HEK293 (cell line): ENCODE measurements around the gene DISP3.

Experiments used
- CTCF ChIA-PET: fragments of 350-600 bp; formaldehyde crosslinking; extraction: SDS; loops from one replicate; lab custom pipeline; 2021; ENCODE audit warnings: antibody characterized with exemption; lab: Yijun Ruan, JAX
- POLR2A ChIA-PET: fragments of 300-600 bp; formaldehyde crosslinking; extraction: SDS; loops from one replicate; lab custom pipeline; 2020; ENCODE audit warnings: antibody characterized with exemption, inconsistent platforms; lab: Yijun Ruan, JAX
- H3K27ac ChIP-seq: fragments of 200-500 bp; sonication (Bioruptor generic); 2 replicates; pipeline ENCODE4 v1.5.1; 2014; ENCODE audit warnings: low read depth, low read length, control low read depth, inconsistent platforms; ENCODE audit errors: extremely low read depth
- H3K36me3 ChIP-seq, 2 experiments: fragments of 200-500 bp in 1 of 2; sonication (Bioruptor generic) in 1 of 2; 1 replicate in 1 of 2; 2 replicates in 1 of 2; pipeline ENCODE4 v1.5.1; 2014 to 2017; ENCODE audit warnings: inconsistent platforms in 2 of 2, low read length in 2 of 2; ENCODE audit not compliant: control insufficient read depth in 2 of 2, insufficient read depth in 1 of 2
- H3K4me1 ChIP-seq: fragments of 200-500 bp; sonication (Bioruptor generic); 2 replicates; pipeline ENCODE4 v1.5.1; 2014; ENCODE audit warnings: mild to moderate bottlenecking, low read length, inconsistent platforms; ENCODE audit not compliant: control insufficient read depth, insufficient read depth
- H3K4me3 ChIP-seq: 2 replicates; pipeline ENCODE4 v1.5.1; 2011; ENCODE audit warnings: low read depth, mild to moderate bottlenecking, control low read depth, low read length, moderate library complexity
- H3K9me3 ChIP-seq: fragments of 200-500 bp; sonication (Bioruptor generic); 2 replicates; pipeline ENCODE4 v1.5.1; 2014; ENCODE audit warnings: low read depth, low read length, inconsistent platforms; ENCODE audit not compliant: control insufficient read depth, insufficient read depth
- BCL11A ChIP-seq: fragments of 450-650 bp; formaldehyde crosslinking; IDR thresholded peaks from 2 replicates; pipeline ENCODE4 v1.5.1; 2016; ENCODE audit warnings: low read depth, missing biosample characterization, missing genetic modification characterization
- GLI2 ChIP-seq: fragments of 450-650 bp; formaldehyde crosslinking; IDR thresholded peaks from 2 replicates; pipeline ENCODE4; 2017; ENCODE audit warnings: missing biosample characterization, missing genetic modification characterization, low read depth, borderline replicate concordance
- GLI4 ChIP-seq: fragments of 450-650 bp; formaldehyde crosslinking; IDR thresholded peaks from 2 replicates; pipeline ENCODE4 v1.5.1; 2016; ENCODE audit warnings: missing biosample characterization, missing genetic modification characterization
- INSM2 ChIP-seq: fragments of 450-650 bp; formaldehyde crosslinking; IDR thresholded peaks from 2 replicates; pipeline ENCODE4 v1.5.1; 2016; ENCODE audit warnings: missing biosample characterization, missing genetic modification characterization
- PRDM1 ChIP-seq: fragments of 450-650 bp; formaldehyde crosslinking; IDR thresholded peaks from 2 replicates; pipeline ENCODE4; 2016; ENCODE audit warnings: missing biosample characterization, missing genetic modification characterization
- REPIN1 ChIP-seq: fragments of 450-650 bp; formaldehyde crosslinking; IDR thresholded peaks from 2 replicates; pipeline ENCODE4 v1.5.1; 2017; ENCODE audit warnings: missing biosample characterization, missing genetic modification characterization, low read depth
- SALL2 ChIP-seq: fragments of 450-650 bp; formaldehyde crosslinking; IDR thresholded peaks from 2 replicates; pipeline ENCODE4 v1.5.0; 2017; ENCODE audit warnings: missing biosample characterization, mild to moderate bottlenecking, missing genetic modification characterization, borderline replicate concordance
- SETDB1 ChIP-seq: IDR thresholded peaks from one replicate; pipeline ENCODE4 v1.6.1; 2017; ENCODE audit warnings: mild to moderate bottlenecking, low read length, moderate library complexity, mixed read lengths; ENCODE audit not compliant: insufficient read length
- ZNF114 ChIP-seq: fragments of 450-650 bp; formaldehyde crosslinking; IDR thresholded peaks from 2 replicates; pipeline ENCODE4 v1.5.0; 2017; ENCODE audit warnings: missing biosample characterization, missing genetic modification characterization
- ZNF23 ChIP-seq: fragments of 450-650 bp; formaldehyde crosslinking; IDR thresholded peaks from 2 replicates; pipeline ENCODE4 v1.5.1; 2016; ENCODE audit warnings: missing biosample characterization, missing genetic modification characterization, borderline replicate concordance
- ZNF449 ChIP-seq: fragments of 450-650 bp; formaldehyde crosslinking; IDR thresholded peaks from 2 replicates; pipeline ENCODE4 v1.5.1; 2017; ENCODE audit warnings: missing biosample characterization, mild to moderate bottlenecking, missing genetic modification characterization, moderate library complexity
- ZNF530 ChIP-seq: fragments of 450-650 bp; formaldehyde crosslinking; IDR thresholded peaks from 2 replicates; pipeline ENCODE4 v1.5.1; 2016; ENCODE audit warnings: low read depth, missing biosample characterization, missing genetic modification characterization
- ZNF585B ChIP-seq: fragments of 450-650 bp; formaldehyde crosslinking; IDR thresholded peaks from 2 replicates; pipeline ENCODE4 v1.5.1; 2016; ENCODE audit warnings: missing biosample characterization, missing genetic modification characterization
- ZNF837 ChIP-seq: fragments of 450-650 bp; formaldehyde crosslinking; IDR thresholded peaks from 2 replicates; pipeline ENCODE4 v1.5.1; 2016; ENCODE audit warnings: missing biosample characterization, missing genetic modification characterization
- TF ChIP-seq, protein P1 (sequence below): fragments of 450-650 bp; formaldehyde crosslinking; IDR thresholded peaks from 2 replicates; pipeline ENCODE4 v1.5.1; 2016; ENCODE audit warnings: missing biosample characterization, missing genetic modification characterization
- TF ChIP-seq, protein P2 (sequence below): fragments of 450-650 bp; formaldehyde crosslinking; IDR thresholded peaks from 2 replicates; pipeline ENCODE4 v1.5.1; 2016; ENCODE audit warnings: missing biosample characterization, missing genetic modification characterization

DISP3 gene

DNA sequence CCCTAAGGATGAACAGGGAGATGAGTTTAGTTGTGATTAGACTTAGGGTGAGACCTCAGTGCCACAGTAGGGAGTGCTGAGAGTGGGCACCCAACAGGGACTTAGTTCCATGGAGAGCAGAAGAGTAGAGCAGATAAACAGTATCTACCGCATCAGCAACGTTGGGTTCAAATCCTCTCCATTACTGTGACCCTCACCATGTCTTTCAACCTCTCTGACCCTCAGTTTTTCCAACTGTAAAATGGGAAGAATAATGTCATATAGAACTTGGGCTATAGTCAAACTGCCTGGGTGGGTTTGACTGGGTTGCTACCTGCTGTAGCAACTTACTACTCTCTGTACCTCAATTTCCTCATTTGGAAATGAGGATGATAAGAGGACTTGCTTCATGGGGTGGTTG is 6.7 kb upstream of the DISP3 start:
- Histone ChIP-seq H3K36me3 (no peaks in the 10 kb centered on the region), H3K4me1 (no peaks in the 10 kb centered on the region), H3K4me3 (no peak overlapping the region), H3K9me3 (no peaks in the 10 kb centered on the region), H3K27ac (no peak overlapping the region)
- TF ChIP-seq PRDM1 = no peak
- CTCF ChIA-PET = no interaction called here
- POLR2A ChIA-PET = no interaction called here

- H3K9me3 ChIP-seq = no peaks in the 10 kb centered on the region
- H3K4me1 ChIP-seq = no peaks in the 10 kb centered on the region
- no peaks in the 10 kb centered on the region for H3K36me3 ChIP-seq
- ChIA-PET POLR2A (no interaction called here), CTCF (no interaction called here)
- TF ChIP-seq, protein P1, sequence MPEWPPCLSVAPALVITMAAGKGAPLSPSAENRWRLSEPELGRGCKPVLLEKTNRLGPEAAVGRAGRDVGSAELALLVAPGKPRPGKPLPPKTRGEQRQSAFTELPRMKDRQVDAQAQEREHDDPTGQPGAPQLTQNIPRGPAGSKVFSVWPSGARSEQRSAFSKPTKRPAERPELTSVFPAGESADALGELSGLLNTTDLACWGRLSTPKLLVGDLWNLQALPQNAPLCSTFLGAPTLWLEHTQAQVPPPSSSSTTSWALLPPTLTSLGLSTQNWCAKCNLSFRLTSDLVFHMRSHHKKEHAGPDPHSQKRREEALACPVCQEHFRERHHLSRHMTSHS = no peak
- TF ChIP-seq ZNF114 (tag by site-specific recombination) = no peak
- H3K4me3 ChIP-seq = no peak overlapping the region
- no peak overlapping the region for H3K27ac ChIP-seq
Observed at GRCh38 chr1:11472741-11473140, 6.2 kb upstream of the DISP3 start.

DNA sequence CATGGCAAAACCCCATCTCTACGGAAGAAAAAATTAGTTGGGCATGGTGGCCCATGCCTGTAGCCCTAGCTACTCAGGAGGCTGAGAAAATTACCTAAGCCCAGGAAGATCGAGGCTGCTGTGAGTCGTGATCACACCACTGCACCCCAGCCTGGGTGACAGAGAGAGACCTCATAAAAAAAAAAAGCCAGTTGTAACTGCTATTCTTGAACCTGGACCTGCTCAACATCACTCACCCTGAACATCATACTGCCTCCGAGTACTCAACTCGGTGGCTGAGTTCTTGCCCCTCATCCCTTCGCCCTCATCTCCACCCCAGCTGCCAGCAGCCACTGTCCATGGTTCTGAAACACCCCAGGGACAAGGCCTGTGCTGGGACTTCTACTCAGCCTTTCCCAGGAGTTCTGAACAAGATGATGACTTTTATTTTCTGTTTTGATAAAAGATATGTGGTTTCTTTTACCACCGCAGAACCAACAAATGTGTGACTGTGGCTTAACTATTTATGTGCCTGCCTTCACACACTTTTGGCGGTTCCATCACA is 5.4 kb upstream of the DISP3 start:
- CTCF ChIA-PET = no interaction called here
- POLR2A ChIA-PET = no interaction called here
- no peak for TF ChIP-seq ZNF23 (tag by site-specific recombination)
- TF ChIP-seq, protein P2, sequence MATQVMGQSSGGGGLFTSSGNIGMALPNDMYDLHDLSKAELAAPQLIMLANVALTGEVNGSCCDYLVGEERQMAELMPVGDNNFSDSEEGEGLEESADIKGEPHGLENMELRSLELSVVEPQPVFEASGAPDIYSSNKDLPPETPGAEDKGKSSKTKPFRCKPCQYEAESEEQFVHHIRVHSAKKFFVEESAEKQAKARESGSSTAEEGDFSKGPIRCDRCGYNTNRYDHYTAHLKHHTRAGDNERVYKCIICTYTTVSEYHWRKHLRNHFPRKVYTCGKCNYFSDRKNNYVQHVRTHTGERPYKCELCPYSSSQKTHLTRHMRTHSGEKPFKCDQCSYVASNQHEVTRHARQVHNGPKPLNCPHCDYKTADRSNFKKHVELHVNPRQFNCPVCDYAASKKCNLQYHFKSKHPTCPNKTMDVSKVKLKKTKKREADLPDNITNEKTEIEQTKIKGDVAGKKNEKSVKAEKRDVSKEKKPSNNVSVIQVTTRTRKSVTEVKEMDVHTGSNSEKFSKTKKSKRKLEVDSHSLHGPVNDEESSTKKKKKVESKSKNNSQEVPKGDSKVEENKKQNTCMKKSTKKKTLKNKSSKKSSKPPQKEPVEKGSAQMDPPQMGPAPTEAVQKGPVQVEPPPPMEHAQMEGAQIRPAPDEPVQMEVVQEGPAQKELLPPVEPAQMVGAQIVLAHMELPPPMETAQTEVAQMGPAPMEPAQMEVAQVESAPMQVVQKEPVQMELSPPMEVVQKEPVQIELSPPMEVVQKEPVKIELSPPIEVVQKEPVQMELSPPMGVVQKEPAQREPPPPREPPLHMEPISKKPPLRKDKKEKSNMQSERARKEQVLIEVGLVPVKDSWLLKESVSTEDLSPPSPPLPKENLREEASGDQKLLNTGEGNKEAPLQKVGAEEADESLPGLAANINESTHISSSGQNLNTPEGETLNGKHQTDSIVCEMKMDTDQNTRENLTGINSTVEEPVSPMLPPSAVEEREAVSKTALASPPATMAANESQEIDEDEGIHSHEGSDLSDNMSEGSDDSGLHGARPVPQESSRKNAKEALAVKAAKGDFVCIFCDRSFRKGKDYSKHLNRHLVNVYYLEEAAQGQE (tag by site-specific recombination) = peak; percentile 97
- TF ChIP-seq, all 188 proteins: peak for 1

DNA sequence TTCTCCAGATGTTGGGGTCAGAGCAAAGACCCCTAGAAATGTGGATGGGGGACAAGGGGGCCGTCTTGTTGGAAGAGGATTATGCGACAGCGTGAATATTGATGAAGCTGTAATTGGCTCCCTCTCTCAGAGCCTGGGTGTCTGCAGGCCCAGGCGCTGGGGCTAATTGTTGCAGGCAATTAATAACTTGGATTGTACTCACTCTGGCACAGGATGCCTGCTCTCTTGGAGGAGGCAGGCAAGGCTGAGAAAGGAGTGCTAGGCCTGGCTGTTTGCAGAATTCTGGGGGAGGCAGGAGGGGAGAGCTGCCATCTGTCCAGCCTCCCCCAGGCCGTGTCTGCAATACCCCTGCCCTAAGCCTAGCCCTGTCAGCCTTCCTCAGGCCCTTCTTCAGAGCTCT is 4.1 kb upstream of the DISP3 start:
- CTCF ChIA-PET = interaction anchor here (0.8 kb wide), 1 partner anchor 9 kb away, joined by 3 read pairs; no protein-coding TSS in a partner anchor
- Histone ChIP-seq H3K9me3 (no peaks in the 10 kb centered on the region), H3K4me3 (no peak overlapping the region), H3K36me3 (no peaks in the 10 kb centered on the region), H3K27ac (no peak overlapping the region), H3K4me1 (no peaks in the 10 kb centered on the region)
- TF ChIP-seq BCL11A (tag by site-specific recombination) (no peak), GLI2 (tag by site-specific recombination) (no peak), SETDB1 (no peak), ZNF837 (tag by site-specific recombination) (no peak), INSM2 (tag by site-specific recombination) (no peak), ZNF585B (no peak), ZNF449 (tag by site-specific recombination) (no peak), REPIN1 (tag by site-specific recombination) (no peak), SALL2 (no peak), GLI4 (tag by site-specific recombination) (no peak), ZNF530 (no peak)
- POLR2A ChIA-PET = no interaction called here

More for the DNA sequence above, 5.4 kb upstream of the DISP3 start:
- Histone ChIP-seq H3K9me3 (no peaks in the 10 kb centered on the region), H3K4me1 (no peaks in the 10 kb centered on the region), H3K4me3 (no peak overlapping the region), H3K27ac (no peak overlapping the region), H3K36me3 (no peaks in the 10 kb centered on the region)
